Rectal smooth muscle tissue (tissue), 1 donor: ENCODE measurements around the gene AUNIP.
A peak's percentile ranks its signal among the peaks of the same experiment; 100 is the strongest.

Experiments
- H3K27ac ChIP-seq: one replicate; pipeline ENCODE4 v1.7.0; 2013; ENCODE audit warnings: low read depth, low read length, inconsistent platforms
- H3K27me3 ChIP-seq: one replicate; pipeline ENCODE4 v1.7.0; 2013; ENCODE audit warnings: low read length; ENCODE audit not compliant: control insufficient read depth, insufficient read depth
- H3K36me3 ChIP-seq: one replicate; pipeline ENCODE4 v1.7.0; 2013; ENCODE audit warnings: low read length; ENCODE audit not compliant: control insufficient read depth, insufficient read depth
- H3K4me1 ChIP-seq: one replicate; pipeline ENCODE4 v1.7.0; 2013; ENCODE audit warnings: low read length; ENCODE audit not compliant: control insufficient read depth, insufficient read depth
- H3K4me3 ChIP-seq: one replicate; pipeline ENCODE4 v1.7.0; 2013; ENCODE audit warnings: low read length
- H3K9ac ChIP-seq: one replicate; pipeline ENCODE4 v1.7.0; 2013; ENCODE audit warnings: low read length

Gene AUNIP

DNA sequence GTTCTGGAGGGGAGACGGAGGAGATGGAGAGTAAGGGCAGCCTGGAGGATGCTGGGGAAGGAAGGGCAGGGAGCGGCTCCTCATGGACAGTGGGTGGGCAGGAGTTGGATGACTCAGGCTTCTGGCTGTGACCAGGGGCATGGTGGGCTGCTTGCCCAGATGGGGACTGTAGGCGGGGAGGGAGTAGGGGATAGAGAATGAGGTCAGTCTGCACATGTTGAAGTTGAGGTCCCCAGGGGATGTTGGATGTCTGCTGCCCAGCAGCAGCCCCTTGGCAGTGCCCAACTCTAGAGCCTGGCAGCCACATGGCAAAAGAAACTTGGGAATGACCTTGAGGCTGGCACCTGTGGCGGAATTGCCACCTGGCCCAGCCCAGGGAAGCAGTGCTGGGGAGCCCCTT, 52.8 kb downstream of the AUNIP start:
- H3K27ac ChIP-seq, result no peak overlapping the region
- peaks cover 2% of the 10 kb centered on the region for H3K36me3 ChIP-seq
- peaks cover 6% of the 10 kb centered on the region for H3K4me1 ChIP-seq
- no peaks in the 10 kb centered on the region for H3K27me3 ChIP-seq
- no peak overlapping the region for H3K4me3 ChIP-seq
- no peak overlapping the region for H3K9ac ChIP-seq

DNA sequence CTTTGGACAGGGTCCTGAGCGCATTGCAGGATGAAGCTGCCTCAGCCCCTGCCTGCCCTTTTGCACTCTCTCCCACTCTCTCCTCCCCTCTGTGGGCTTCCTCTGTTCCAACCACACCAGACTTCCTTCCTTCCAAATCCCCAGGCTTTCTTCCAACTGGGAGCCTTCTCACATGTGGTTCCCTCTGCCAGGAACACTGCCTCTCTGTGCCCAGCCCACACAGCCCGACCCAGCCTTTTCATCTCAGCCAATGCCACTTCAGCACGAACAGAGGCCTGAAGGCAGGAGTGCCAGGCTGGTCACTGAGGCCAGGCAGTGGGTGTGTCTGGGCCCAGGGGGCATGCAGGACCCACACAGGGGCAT, 53.4 kb downstream of the AUNIP start:
- peak overlapping the region; percentile 10 for H3K27ac ChIP-seq
- H3K4me1 ChIP-seq, result peaks cover 9% of the 10 kb centered on the region
- no peak overlapping the region for H3K9ac ChIP-seq
- peaks cover 2% of the 10 kb centered on the region for H3K36me3 ChIP-seq
- no peak overlapping the region for H3K4me3 ChIP-seq
- no peaks in the 10 kb centered on the region for H3K27me3 ChIP-seq

DNA sequence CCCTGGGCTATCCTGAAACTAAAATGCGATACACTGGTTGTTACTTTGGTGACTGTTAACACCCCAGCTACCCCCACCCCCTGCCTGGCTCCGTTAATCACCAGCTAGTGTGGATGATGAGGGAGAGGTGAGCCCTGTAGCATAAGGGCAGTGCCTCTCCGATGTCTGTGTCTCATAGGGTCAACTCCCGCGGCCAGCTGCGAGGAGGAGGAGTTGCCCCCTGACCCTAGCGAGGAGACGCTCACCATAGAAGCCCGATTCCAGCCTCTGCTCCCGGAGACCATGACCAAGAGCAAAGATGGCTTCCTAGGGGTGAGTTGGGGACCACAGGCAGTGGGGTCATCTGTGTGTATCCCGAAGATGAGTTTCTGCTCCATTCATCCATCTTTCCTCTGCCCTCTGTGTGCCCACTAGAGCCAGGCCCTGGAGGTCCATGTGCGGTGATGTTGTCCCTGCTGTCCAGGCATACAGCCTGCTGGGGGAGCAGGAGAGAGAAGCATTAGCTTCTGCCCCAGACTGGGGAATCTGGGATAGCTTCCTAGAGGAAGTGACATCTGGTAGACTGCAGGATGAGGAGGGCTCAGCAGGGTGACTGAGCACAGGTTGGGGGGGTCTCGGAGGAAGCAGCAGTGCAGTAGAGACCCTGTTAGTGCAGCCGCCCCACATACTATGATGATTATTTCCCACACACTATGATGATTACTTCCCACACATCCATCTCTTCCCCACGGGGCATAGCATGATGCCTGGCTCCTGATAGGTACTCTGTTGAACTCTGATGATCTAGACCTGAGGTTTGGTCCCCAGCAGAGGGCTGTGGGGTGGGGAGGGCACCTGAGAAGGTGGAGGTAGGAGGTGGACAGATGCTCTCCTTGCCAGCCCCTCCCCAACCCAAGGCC, 54.0 kb downstream of the AUNIP start:
- Histone ChIP-seq H3K27me3 (no peaks in the 10 kb centered on the region), H3K27ac (peak overlapping the region; percentile 10), H3K36me3 (peaks cover 2% of the 10 kb centered on the region), H3K9ac (no peak overlapping the region), H3K4me3 (no peak overlapping the region), H3K4me1 (peaks cover 11% of the 10 kb centered on the region)

DNA sequence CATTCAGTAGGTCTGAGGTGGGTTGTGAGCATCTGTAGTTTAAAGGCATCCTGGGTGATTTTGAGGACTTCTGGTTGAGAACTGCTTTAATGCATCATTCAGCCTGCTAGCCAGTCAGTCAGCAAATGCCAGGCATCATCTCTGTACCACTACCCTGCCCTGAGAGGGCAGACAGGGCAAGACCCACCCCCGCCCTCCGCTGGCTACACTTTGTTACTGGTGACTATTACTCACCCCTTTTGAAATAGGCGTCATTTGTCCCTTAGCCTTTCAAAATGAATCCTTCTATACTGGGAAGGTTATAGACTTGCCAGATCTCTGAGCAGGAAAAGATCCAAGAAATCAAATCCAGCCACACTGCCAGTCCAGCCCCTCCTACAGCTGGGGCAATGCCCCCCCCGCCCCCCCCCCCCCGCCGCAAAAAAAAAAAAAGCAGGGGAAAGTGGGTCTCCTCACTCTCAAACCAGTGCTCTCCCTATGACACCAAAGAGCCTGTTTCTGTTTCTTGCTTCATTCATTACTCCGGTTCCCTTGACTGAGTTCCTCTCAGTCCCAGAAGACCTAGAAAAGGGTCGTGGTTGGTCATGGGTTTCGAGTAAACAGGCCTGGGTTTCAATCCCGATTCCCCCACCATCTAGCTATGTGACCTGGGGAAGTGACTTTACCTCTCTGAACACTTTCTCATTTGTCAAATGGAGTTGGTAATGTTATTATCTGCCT, 54.9 kb downstream of the AUNIP start:
- H3K36me3 ChIP-seq, result peaks cover 2% of the 10 kb centered on the region
- no peak overlapping the region for H3K4me3 ChIP-seq
- no peak overlapping the region for H3K27ac ChIP-seq
- no peaks in the 10 kb centered on the region for H3K27me3 ChIP-seq
- H3K9ac ChIP-seq, result no peak overlapping the region
- H3K4me1 ChIP-seq, result peaks cover 11% of the 10 kb centered on the region

DNA sequence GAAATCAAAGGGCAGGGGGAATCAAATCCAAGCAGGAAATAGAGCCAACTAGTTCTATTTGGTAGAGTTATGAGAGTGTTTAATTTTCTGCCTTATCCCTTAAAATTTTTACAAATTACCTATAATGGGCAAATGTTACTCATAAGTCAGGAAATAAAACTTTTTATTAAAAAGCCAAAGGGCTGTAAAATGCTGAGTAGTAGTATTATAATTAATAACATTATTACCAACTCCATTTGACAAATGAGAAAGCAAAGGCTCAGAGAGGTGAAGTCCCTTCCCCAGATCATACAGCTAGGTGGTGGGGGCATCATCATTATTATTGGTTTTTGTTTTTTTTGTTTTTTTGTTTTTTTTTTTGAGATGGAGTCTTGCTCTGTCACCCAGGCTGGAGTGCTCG, 55.9 kb downstream of the AUNIP start:
- Histone ChIP-seq H3K4me3 (no peak overlapping the region), H3K4me1 (peaks cover 14% of the 10 kb centered on the region), H3K36me3 (peaks cover 2% of the 10 kb centered on the region), H3K27me3 (no peaks in the 10 kb centered on the region), H3K9ac (no peak overlapping the region), H3K27ac (no peak overlapping the region)

DNA sequence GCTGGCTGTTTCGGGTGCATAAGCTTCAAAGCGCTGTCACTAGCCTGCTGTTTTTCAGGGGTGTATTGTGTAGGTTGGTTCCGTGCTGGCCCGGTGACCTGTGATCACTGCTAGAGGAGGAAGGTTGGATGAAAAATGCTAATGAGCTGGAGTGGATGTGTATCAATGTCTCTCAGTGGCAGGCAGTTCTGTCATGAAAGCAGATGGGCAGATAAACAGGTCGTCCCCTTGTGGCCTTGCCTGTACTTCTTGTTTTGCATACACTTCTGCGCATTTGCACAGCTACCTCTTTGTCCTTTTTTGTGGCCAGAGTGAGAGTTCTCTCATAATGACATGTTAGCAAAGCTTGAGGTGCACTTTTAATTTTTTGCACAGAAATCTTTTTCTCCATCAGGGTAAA, 56.3 kb downstream of the AUNIP start:
- H3K27ac ChIP-seq, result no peak overlapping the region
- H3K27me3 ChIP-seq, result no peaks in the 10 kb centered on the region
- H3K9ac ChIP-seq, result no peak overlapping the region
- no peak overlapping the region for H3K4me3 ChIP-seq
- H3K4me1 ChIP-seq, result peaks cover 14% of the 10 kb centered on the region
- peaks cover under 1% of the 10 kb centered on the region for H3K36me3 ChIP-seq

DNA sequence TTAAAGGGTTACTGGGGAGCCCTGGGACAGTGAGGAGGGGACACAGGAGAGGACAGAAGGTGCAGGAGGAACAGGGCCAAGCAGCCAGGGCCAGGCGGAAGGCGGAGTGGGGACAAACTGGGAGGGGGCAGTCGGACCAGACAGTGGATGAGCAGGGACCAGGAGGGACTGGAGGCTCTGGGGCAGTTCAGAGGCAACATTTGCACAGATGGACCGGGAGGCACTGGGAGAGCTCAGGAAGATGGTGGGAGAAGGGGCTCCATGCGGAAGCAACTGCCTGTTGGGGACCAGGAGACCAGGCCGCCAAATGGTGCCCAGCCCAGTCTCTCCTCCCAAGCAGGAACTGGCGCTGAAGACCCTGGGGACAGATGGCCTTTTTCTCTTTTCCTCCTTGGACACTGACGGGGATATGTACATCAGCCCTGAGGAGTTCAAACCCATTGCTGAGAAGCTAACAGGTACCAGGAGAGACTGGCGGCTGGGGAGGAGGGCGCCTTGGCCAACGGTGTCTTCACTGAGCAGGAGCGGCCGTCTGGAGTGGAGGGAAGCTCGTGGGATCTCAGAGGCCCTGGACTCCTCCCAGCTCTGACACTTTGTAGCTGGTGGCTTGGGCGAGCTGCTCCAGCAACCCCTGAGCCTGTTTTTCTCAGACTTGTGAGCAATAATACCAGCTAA, 58.4 kb downstream of the AUNIP start:
- Histone ChIP-seq H3K4me3 (peak overlapping the region; percentile 51), H3K9ac (peak overlapping the region; percentile 17), H3K27me3 (no peaks in the 10 kb centered on the region), H3K4me1 (peaks cover 14% of the 10 kb centered on the region), H3K27ac (peak overlapping the region; percentile 29), H3K36me3 (no peaks in the 10 kb centered on the region)

DNA sequence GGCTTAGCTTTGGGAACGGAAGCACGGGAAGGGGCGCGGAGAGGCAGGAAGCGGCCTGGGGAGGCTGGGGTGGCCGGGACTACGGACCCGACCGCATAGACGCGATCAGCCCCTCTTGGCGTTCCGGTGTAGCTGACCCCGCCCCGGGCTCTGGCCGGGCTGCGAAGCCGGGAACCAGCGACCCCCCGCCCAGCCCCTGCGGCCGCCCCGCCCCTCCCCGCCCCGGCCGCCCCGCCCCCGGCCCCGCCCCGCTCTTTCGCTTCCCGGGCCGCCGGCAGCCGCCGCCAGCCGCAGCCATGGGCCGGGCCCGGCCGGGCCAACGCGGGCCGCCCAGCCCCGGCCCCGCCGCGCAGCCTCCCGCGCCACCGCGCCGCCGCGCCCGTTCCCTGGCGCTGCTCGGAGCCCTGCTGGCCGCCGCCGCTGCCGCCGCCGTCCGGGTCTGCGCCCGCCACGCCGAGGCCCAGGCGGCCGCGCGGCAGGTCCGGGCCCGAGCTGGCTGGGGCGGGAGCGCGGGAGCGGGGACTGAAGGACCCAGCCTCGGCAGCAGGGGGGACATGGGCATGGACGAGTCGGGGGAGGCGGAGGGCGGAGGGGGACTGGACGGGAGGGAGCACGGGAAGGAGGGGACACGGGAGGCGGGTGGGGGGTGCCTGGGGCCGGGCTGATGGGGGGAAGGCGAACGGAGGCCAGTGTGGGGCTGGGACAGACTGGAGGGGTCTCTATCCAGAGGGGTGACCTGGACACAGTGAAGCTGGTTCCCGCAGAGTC, 59.1 kb downstream of the AUNIP start, which contains the start of gene SELENON:
Gene SELENON, plus strand, starts transcription at position 259 of the 768 bp plus-strand sequence. Its CDS starts 38 bp downstream, at position 297.
- peaks cover 11% of the 10 kb centered on the region for H3K4me1 ChIP-seq
- H3K36me3 ChIP-seq, result no peaks in the 10 kb centered on the region
- peak within 1 kb of the TSS; percentile 64 for H3K4me3 ChIP-seq
- peak within 1 kb of the TSS; percentile 84 for H3K27ac ChIP-seq
- peak within 1 kb of the TSS; percentile 22 for H3K9ac ChIP-seq
- H3K27me3 ChIP-seq, result no peaks in the 10 kb centered on the region

DNA sequence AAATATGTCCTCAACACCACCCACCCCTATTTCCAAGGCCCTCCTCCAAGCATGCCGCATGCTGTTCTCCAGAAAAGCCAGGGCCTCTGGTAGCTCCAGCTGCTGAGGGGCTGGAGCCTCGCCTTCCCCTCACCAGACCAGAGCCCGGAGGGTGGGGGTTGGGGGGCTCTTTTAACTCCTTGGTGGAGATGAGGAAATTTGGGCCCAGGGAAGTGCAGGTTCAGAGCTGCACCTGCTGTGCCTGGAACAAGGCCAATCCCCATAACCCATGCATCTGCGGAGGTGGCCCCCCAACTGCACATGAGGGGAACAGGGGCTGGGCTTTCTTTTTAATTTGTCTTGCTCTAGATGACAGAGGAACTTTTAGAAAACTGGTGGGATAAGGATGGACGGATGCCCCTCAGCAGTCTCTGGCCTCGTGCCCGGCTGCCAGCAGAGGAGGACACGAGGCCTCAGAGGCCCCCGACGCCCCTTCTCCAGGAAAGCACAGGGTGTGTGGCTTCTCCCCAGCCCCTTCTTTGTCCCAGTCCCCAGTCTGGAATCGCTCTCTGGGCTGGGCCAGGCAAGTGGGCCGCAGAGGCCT, 59.8 kb downstream of the AUNIP start:
- peak overlapping the region; percentile 22 for H3K9ac ChIP-seq
- H3K4me1 ChIP-seq, result peaks cover 11% of the 10 kb centered on the region
- no peaks in the 10 kb centered on the region for H3K36me3 ChIP-seq
- H3K27ac ChIP-seq, result peak overlapping the region; percentile 84
- H3K27me3 ChIP-seq, result no peaks in the 10 kb centered on the region
- peak overlapping the region; percentile 64 for H3K4me3 ChIP-seq

DNA sequence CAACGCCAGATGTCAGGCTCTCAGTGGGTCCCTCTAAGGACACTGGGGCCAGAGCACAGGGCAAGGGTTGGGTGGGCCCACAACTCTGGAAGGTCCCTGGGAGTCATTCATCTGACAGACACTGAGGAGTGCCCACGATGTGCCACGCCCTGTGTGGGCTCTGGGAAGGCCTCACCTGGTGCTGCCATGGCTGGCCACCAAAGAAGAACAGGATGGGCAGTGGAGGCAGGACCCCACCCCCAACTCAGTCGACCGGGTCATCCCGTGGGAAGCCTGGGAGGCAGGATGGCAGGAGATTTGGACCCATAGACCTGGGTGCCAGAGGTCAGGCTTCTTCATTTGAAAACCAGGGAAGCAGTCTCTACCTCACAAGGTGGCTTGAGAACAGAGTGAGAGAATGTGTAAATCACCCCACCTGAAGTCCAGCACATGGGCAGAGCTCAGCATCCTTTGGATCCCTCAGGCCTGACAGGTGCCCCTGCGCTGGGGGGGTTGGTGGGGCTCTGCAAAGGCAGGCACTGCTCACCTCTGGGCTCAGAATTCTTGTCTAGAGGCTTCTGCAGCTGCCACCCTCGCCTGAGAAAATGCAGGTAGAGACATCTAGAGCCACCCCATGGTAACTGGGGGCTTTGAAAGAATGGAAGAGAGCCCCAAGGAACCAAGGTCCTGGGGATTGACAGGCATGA, 60.4 kb downstream of the AUNIP start:
- H3K27ac ChIP-seq, result no peak overlapping the region
- no peaks in the 10 kb centered on the region for H3K27me3 ChIP-seq
- no peak overlapping the region for H3K9ac ChIP-seq
- H3K4me3 ChIP-seq, result no peak overlapping the region
- H3K4me1 ChIP-seq, result peaks cover 11% of the 10 kb centered on the region
- no peaks in the 10 kb centered on the region for H3K36me3 ChIP-seq

DNA sequence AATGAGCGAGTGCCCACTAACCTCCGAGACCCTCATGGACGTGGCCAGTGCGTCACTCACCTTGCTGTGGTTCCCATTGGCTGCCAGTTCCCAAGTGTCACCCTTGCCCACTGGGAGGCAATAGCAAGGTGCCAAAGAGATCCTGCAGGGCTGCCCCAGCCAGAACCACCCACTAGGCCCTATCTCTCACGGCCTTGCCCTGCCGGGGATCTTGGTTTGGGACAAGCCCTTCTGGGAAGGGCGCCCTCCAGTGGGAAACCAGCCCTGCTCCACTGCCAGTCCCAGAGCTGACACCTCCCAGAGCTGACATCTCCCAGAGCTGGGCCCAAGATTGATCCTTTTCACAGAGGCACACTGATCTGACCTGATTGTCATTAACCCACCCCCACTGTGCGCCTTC, 61.3 kb downstream of the AUNIP start:
- Histone ChIP-seq H3K36me3 (no peaks in the 10 kb centered on the region), H3K4me1 (peaks cover 11% of the 10 kb centered on the region), H3K27ac (no peak overlapping the region), H3K4me3 (no peak overlapping the region), H3K27me3 (no peaks in the 10 kb centered on the region), H3K9ac (no peak overlapping the region)
